ENCODE measurements around the gene ADARB2.

GRCh38 chr10:1462994-1463633 lies 274.2 kb downstream of the ADARB2 start:
- TF ChIP-seq CTCF (IDR thresholded peaks at IDR 0.05; ENCODE audit: poor library complexity) (no peak), EZH2 (IDR thresholded peaks at IDR 0.05; ENCODE audit: borderline replicate concordance) (no peak)

All from hepatocyte (in vitro differentiated cells).